Measurements from ENCODE around the gene THAP9. TPM values are rescaled to one million over a fixed set of nuclear protein-coding genes. Genes with fewer than 3 reads are reported as not detected.
"Not testable (repeated sequence)": the region's sequence is repeated elsewhere in the genome, so short reads cannot be mapped to it uniquely, and the experiment has no call there.

The THAP9 gene
- total RNA-seq, 1 experiment from 2014 or later = 7.2 TPM

DNA sequence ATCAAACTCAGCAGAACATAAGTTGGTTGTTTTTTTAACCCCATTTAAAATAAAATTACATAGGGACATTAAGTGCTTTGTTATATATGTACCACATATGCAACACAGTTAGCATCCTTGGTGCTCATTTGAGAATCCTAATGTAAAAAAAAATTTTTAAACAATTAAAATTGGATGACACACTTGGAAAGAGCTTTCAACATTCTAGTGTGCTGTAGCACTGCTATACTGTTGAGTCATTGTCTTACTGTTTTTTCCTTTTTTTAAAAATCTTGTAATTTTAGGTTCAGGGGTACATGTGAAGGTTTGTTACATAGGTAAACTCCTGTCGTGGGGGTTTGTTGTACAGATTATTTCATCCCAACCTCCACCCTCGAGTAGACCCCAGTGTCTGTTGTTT lies 12.8 kb downstream of the THAP9 start:
- H3K36me3 Mint-ChIP-seq (ENCODE audit: insufficient read depth, unreplicated experiment) = no peaks in the 10 kb centered on the region
- no peak for DNase-seq

DNA sequence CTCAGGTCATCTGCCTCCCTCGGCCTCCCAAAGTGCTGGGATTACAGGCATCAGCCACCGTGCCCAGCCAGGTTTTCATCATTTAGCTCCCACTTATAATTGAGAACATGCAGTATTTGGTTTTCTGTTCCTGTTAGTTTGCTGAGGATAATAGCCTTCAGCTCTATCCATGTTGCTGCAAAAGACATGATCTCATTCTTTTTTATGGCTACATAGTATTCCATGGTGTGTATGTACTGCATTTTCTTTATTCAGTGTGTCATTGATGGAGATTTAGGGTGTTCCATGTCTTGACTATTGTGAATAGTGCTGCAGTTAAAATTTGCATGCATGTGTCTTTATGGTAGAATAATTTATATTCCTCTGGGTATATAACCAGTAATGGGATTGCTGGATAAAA lies 13.4 kb downstream of the THAP9 start:
- H3K27me3 Mint-ChIP-seq (ENCODE audit: unreplicated experiment); H3K36me3 Mint-ChIP-seq (ENCODE audit: insufficient read depth, unreplicated experiment); intact Hi-C loops (cut with micrococcal nuclease; ENCODE audit: unreplicated experiment); CTCF ChIA-PET; BruUV-seq (replicated peaks); DNase-seq; H3K4me3 Mint-ChIP-seq (ENCODE audit: low read depth, unreplicated experiment); H3K27ac Mint-ChIP-seq (ENCODE audit: unreplicated experiment); H3K4me1 Mint-ChIP-seq (ENCODE audit: low read depth, unreplicated experiment); H3K9me3 Mint-ChIP-seq (ENCODE audit: low read depth, unreplicated experiment): not testable (repeated sequence)

More for the DNA sequence above, 12.8 kb downstream of the THAP9 start:
- TF ChIP-seq, protein P1, sequence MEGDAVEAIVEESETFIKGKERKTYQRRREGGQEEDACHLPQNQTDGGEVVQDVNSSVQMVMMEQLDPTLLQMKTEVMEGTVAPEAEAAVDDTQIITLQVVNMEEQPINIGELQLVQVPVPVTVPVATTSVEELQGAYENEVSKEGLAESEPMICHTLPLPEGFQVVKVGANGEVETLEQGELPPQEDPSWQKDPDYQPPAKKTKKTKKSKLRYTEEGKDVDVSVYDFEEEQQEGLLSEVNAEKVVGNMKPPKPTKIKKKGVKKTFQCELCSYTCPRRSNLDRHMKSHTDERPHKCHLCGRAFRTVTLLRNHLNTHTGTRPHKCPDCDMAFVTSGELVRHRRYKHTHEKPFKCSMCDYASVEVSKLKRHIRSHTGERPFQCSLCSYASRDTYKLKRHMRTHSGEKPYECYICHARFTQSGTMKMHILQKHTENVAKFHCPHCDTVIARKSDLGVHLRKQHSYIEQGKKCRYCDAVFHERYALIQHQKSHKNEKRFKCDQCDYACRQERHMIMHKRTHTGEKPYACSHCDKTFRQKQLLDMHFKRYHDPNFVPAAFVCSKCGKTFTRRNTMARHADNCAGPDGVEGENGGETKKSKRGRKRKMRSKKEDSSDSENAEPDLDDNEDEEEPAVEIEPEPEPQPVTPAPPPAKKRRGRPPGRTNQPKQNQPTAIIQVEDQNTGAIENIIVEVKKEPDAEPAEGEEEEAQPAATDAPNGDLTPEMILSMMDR (IDR thresholded peaks at IDR 0.05; ENCODE audit: unreplicated experiment) = no peak
- no peaks in the 10 kb centered on the region for H3K9me3 Mint-ChIP-seq (ENCODE audit: low read depth, unreplicated experiment)
- intact Hi-C loops (cut with micrococcal nuclease; ENCODE audit: unreplicated experiment) = no loop called here
- H3K27ac Mint-ChIP-seq (ENCODE audit: unreplicated experiment) = no peak overlapping the region
- H3K27me3 Mint-ChIP-seq (ENCODE audit: unreplicated experiment) = no peaks in the 10 kb centered on the region
- no peak overlapping the region for H3K4me3 Mint-ChIP-seq (ENCODE audit: low read depth, unreplicated experiment)
- H3K4me1 Mint-ChIP-seq (ENCODE audit: low read depth, unreplicated experiment) = no peaks in the 10 kb centered on the region
- CTCF ChIA-PET = no interaction called here
- BruUV-seq (replicated peaks) = no TSS peak

DNA sequence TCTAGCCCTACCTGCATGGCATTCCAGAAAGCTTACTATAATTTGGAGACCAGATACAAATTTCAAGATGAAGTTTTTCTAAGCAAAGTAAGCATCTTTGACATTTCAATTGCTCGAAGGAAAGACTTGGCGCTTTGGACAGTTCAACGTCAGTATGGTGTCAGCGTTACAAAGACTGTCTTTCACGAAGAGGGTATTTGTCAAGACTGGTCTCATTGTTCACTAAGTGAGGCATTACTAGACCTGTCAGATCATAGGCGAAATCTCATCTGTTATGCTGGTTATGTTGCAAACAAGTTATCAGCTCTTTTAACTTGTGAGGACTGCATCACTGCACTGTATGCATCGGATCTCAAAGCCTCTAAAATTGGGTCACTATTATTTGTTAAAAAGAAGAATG lies 17.6 kb downstream of the THAP9 start:
- no peak for DNase-seq
- Mint-ChIP-seq H3K36me3 (ENCODE audit: insufficient read depth, unreplicated experiment) (no peaks in the 10 kb centered on the region), H3K4me1 (ENCODE audit: low read depth, unreplicated experiment) (no peaks in the 10 kb centered on the region), H3K27me3 (ENCODE audit: unreplicated experiment) (no peaks in the 10 kb centered on the region), H3K4me3 (ENCODE audit: low read depth, unreplicated experiment) (no peak overlapping the region), H3K9me3 (ENCODE audit: low read depth, unreplicated experiment) (no peaks in the 10 kb centered on the region), H3K27ac (ENCODE audit: unreplicated experiment) (no peak overlapping the region)
- CTCF ChIA-PET = no interaction called here
- no TSS peak for BruUV-seq (replicated peaks)
- TF ChIP-seq, protein P1 (IDR thresholded peaks at IDR 0.05; ENCODE audit: unreplicated experiment) = no peak
- intact Hi-C loops (cut with micrococcal nuclease; ENCODE audit: unreplicated experiment) = no loop called here

DNA sequence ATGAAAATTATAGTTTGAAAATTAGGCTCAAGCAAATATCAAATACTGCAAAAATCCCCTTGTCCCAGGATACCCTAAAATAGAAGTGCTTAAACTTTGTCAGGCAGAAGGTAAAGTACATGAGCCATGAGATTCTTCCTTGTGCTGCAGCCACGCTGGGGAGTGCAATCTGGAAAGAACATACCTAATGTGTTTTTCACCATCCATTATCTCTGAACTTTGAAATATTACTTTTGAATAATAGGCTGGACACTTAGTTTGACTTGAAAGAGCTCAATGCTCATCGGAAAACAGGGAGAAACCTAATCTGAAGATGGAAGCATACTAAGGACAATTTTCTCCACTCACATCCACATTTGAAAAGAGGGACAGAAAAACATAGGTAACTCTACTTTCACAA lies 18.9 kb downstream of the THAP9 start:
- Mint-ChIP-seq H3K9me3 (ENCODE audit: low read depth, unreplicated experiment) (no peaks in the 10 kb centered on the region), H3K27me3 (ENCODE audit: unreplicated experiment) (no peaks in the 10 kb centered on the region), H3K36me3 (ENCODE audit: insufficient read depth, unreplicated experiment) (no peaks in the 10 kb centered on the region), H3K4me1 (ENCODE audit: low read depth, unreplicated experiment) (no peaks in the 10 kb centered on the region), H3K4me3 (ENCODE audit: low read depth, unreplicated experiment) (no peak overlapping the region), H3K27ac (ENCODE audit: unreplicated experiment) (no peak overlapping the region)
- no peak for DNase-seq
- no TSS peak for BruUV-seq (replicated peaks)
- TF ChIP-seq, protein P1 (IDR thresholded peaks at IDR 0.05; ENCODE audit: unreplicated experiment) = no peak
- intact Hi-C loops (cut with micrococcal nuclease; ENCODE audit: unreplicated experiment) = no loop called here
- CTCF ChIA-PET = no interaction called here

DNA sequence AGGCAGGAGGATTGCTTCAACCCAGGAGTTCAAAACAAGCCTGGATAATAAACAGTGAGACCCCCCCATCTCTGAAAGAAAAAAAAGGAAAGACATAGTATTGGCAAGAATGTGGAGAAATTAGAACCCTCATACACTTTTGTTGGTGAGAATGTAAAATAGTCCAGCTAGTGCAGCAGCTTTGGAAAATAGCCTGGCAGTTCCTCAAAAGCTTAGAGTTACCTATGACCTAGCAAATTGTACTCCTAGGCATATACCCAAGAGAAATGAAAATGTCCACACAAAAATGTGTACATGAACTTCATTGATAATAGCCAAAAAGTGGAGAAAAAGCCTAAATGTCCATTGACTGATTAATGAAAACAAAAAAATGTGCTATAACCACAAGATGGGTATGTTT lies 21.3 kb downstream of the THAP9 start:
- Mint-ChIP-seq H3K4me3 (ENCODE audit: low read depth, unreplicated experiment) (no peak overlapping the region), H3K36me3 (ENCODE audit: insufficient read depth, unreplicated experiment) (no peaks in the 10 kb centered on the region), H3K9me3 (ENCODE audit: low read depth, unreplicated experiment) (no peaks in the 10 kb centered on the region), H3K4me1 (ENCODE audit: low read depth, unreplicated experiment) (no peaks in the 10 kb centered on the region), H3K27me3 (ENCODE audit: unreplicated experiment) (no peaks in the 10 kb centered on the region), H3K27ac (ENCODE audit: unreplicated experiment) (no peak overlapping the region)
- BruUV-seq (replicated peaks) = no TSS peak
- TF ChIP-seq, protein P1 (IDR thresholded peaks at IDR 0.05; ENCODE audit: unreplicated experiment) = no peak
- CTCF ChIA-PET = no interaction called here
- DNase-seq = no peak
- intact Hi-C loops (cut with micrococcal nuclease; ENCODE audit: unreplicated experiment) = no loop called here

Data from Calu3 (cell line).